ENCODE measurements around the gene DPP6.

The DPP6 gene

GRCh38 chr7:154338701-154339506, 286.7 kb downstream of the DPP6 start:
- no peak for DNase-seq (ENCODE audit: low read depth)

GRCh38 chr7:154342971-154343633, 290.9 kb downstream of the DPP6 start:
- no peak for DNase-seq (ENCODE audit: low read depth)

- DNase-seq (ENCODE audit: low read depth) = no peak
These were observed 291.7 kb downstream of the DPP6 start for GRCh38 chr7:154343778-154344412.

DNA sequence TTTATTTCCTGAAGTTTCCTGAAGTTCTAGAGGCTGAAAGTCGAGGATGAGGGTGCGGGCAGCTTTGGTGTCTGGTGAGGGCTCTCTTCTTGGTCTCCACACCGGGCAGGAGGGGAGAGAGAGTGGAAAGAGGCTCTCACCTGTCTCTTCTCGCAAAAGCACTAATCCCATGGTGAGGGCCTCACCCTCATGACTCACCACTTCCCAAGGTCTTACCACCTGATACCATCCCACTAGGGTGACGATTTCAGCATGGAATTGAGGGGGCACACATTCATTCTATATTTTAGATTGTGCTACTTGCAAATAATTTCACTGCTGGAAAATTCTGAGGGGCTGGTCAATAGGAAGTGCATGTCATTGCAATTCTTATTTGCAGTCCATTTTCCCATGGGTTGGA, 292.9 kb downstream of the DPP6 start:
- no peak for DNase-seq (ENCODE audit: low read depth)

- DNase-seq (ENCODE audit: low read depth) = no peak
These were observed 295.6 kb downstream of the DPP6 start for GRCh38 chr7:154347700-154348266.

GRCh38 chr7:154350892-154351291, 298.7 kb downstream of the DPP6 start:
- no peak for DNase-seq (ENCODE audit: low read depth)

GRCh38 chr7:154353355-154353767, 301.2 kb downstream of the DPP6 start:
- no peak for DNase-seq (ENCODE audit: low read depth)

DNA sequence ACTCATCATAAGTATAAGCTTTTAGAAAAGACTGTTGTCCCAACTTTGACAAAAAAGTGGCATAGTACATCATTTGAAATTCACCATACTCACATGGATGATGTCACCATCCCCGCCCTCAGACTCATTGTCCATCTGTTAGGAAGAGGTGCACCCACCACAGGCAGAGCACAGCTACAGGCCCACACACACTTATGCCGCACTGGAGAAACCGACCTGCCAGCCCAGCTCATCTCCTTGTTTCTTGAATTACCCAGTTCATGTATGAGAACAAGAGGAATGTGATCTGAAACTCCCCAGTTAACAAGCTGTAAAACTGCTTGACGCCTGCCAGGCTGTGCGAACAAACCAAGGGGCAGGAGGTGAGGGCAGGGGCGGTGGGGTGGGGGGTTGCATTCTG, 312.0 kb downstream of the DPP6 start:
- no peak for DNase-seq (ENCODE audit: low read depth)

DNA sequence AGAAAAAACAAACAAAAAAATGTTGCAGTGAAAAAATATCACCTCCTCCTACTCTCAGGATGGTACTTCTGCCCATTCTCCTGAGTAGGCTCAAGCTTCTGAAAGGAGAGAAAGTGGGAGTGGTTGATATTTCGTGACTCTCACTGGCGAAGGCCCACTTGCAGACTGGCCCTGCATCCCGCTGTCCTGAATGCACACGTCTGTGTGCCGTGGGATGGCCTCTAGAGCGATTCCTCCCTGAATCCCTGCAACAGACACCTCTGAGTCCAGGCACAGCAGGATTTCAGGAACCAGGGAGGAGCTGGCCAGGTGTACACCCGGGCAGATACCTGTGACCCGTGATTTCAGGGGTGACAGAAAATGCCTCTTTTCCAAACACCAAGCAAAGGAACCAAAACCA, 319.2 kb downstream of the DPP6 start:
- no peak for DNase-seq (ENCODE audit: low read depth)

- no peak for DNase-seq (ENCODE audit: low read depth)
These were observed 319.9 kb downstream of the DPP6 start for GRCh38 chr7:154372011-154372601.

DNA sequence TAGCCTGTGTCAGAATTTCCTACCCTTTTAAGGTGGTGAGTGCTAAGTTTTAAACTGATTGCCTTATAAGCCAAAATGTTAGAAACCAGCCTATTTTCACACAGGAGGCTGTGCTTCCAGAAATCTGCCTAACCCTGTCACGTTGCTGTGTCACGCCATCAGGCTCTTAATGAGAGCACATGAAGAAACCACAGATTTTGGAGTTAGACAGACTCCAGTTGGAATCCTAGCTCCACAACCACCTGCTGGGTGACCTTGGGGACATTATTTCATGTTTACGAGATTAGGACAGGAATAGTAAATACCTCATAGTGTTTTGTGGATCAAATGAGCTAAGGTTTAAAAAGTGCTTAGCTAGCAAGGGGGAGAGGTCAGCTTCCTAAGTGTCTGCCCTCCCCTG, 321.8 kb downstream of the DPP6 start:
- DNase-seq (ENCODE audit: low read depth) = no peak

DNA sequence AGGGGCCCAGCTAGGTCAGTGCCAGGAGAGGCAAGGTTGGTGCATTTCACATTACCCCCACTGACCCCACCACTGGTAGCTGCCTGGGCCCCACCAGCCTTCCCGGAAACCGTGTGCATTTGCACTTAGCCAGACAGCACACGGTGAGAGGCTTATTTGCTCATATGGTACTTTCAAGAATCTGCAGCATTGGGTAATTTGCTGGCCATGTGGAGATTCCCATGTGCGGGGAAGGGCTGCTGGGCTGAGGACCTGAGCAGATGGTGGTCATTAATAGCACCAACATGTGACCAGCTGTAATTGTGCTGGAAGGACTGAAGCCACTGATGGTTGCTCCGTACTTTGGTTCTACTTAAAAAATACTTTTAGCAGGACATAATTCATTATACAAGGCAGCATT, 323.8 kb downstream of the DPP6 start:
- DNase-seq (ENCODE audit: low read depth) = no peak

GRCh38 chr7:154380771-154381170, 328.6 kb downstream of the DPP6 start:
- no peak for DNase-seq (ENCODE audit: low read depth)

- no peak for DNase-seq (ENCODE audit: low read depth)
These were observed 330.8 kb downstream of the DPP6 start for GRCh38 chr7:154383045-154383444.

DNA sequence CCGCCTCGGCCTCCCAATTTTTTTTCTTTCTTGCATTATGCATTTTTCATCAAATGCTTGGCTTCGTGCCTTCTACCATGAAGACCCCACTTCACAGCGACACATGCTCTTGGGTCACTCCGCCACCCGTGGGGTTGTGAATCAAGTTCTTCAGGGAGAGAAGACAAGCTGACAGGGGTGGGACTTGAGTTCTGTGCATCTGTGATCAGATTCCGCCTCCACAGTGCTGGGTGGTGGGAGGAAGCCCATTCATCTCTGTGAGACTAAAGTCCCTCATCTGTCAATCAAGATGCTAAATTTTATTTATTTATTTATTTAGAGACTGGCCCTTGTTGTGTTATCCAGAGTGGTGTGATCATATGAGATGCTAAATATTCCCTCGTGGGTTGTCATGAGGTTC, 333.0 kb downstream of the DPP6 start:
- no peak for DNase-seq (ENCODE audit: low read depth)

- no peak for DNase-seq (ENCODE audit: low read depth)
These were observed 335.1 kb downstream of the DPP6 start for GRCh38 chr7:154387252-154387651.

DNA sequence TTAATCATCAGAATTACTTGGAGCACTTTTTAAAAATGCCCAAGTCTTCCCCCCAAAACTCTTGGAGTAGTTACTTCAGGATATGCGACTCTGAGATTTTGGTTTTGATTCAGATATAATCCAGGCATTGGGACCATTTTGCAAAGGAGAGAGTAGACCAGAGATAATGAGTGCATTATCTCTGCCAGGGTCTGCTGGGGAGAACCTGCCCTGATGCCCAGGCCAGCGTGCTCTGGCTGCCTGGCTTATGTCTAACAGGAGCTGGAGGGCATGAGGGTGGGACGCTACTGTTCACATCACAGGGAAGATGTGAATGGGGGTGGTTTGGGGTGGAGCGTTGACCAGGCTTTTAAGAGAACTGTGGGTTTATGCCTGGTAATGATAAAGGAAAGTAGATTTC, 336.2 kb downstream of the DPP6 start:
- DNase-seq (ENCODE audit: low read depth) = no peak

DNA sequence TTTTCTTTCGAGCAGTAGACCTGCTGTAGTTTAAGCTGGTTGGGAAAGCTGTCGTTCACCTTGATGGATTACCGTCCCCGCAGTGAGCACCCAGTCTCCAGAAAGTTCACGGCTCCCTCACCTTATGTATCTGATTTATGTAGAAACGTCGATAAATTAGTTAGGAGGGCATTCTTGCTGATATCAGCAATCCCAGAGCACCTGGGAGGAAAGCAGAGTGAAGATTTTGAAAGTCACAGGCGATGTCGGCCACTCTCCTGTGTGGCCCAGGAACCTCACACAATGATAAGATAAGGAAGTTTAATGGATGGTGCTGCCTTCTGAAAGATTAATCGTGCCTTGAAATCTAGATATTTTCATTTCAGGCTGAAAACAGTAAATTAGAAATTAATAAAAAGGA, 336.8 kb downstream of the DPP6 start:
- DNase-seq (ENCODE audit: low read depth) = no peak

DNA sequence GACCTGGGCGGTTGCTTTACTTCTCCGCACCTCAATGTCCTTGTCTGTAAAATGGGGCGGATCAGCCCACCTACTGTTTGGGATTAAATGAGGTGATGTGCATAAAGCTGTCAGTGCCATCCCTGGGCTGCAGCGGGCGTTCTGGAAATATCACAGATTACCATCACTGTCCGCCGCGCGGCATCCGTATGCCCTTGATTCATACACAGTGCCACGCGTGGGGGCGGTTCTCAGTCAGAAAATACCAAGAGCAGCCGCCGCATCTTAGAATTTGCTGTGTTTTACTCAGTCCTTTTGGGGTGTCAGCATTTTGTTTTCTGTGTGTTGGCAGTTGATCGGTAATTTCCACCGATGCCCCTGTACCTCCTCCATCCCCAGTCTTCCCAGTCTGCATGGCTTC, 338.8 kb downstream of the DPP6 start:
- no peak for DNase-seq (ENCODE audit: low read depth)

GRCh38 chr7:154394804-154395203, 342.6 kb downstream of the DPP6 start:
- no peak for DNase-seq (ENCODE audit: low read depth)

GRCh38 chr7:154406312-154406711, 354.1 kb downstream of the DPP6 start:
- DNase-seq (ENCODE audit: low read depth) = no peak

DNA sequence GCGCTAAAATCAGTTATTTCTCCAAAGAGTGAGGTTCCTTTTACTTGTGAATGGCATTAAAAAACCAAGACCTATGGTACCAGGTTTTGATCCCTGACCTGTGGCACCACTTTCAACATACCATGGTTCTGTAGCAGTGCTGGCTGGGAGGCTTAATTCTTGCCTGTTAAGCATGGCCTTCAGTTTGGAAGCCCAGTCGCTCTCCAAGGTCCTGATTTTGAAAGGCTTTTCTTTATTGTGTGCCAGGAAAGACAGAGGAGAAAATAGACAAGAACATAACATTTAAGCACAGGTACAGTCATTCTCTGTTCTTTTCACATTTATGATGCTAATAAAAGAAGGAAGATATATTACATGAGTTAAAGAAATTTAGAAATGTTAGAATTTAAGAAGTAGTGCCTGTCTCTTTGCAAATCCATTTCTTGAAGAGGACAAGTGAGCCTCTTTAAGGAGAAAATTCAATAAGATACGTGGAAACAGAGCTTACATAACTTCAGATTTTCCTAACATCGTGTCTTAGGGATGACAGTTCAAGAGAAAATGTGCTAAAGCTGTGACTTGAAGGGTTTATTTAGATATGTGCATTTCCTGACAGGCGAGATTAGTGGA, 357.6 kb downstream of the DPP6 start:
- no peak for DNase-seq (ENCODE audit: low read depth)
